Astrocyte (in vitro differentiated cells and primary cell): ENCODE results near the gene ZNF800. TPM values are rescaled to one million over a fixed set of nuclear protein-coding genes. Genes with fewer than 3 reads are reported as not detected.

Source experiments
- DNase-seq: peaks from one replicate; pipeline ENCODE4 v3.0.0-alpha.2; 2010; ENCODE audit warnings: low read depth
- FAIRE-seq: peaks from 2 replicates; lab custom pipeline; 2011; peaks lifted over from hg19 to GRCh38; lab: Jason Lieb, UNC
- H2AFZ ChIP-seq: 2 replicates; pipeline ENCODE4 v1.6.0; 2012; ENCODE audit warnings: low read depth, low read length, inconsistent platforms
- H3K27ac ChIP-seq: 2 replicates; pipeline ENCODE4 v1.5.1; 2011; ENCODE audit warnings: low read depth, low read length, inconsistent platforms
- H3K27me3 ChIP-seq: 2 replicates; pipeline ENCODE4 v1.6.0; 2011; ENCODE audit warnings: low read length, inconsistent platforms; ENCODE audit not compliant: insufficient read depth
- H3K36me3 ChIP-seq: 2 replicates; pipeline ENCODE4 v1.5.1; 2011; ENCODE audit warnings: low read length, inconsistent platforms; ENCODE audit not compliant: insufficient read depth
- H3K4me1 ChIP-seq: 2 replicates; pipeline ENCODE4 v1.5.1; 2011; ENCODE audit warnings: low read length, inconsistent platforms; ENCODE audit not compliant: insufficient read depth
- H3K4me2 ChIP-seq: 2 replicates; pipeline ENCODE4 v1.6.0; 2012; ENCODE audit warnings: low read length, inconsistent platforms
- H3K4me3 ChIP-seq: 2 replicates; pipeline ENCODE4 v1.5.1; 2011; ENCODE audit warnings: low read depth, mild to moderate bottlenecking, low read length, inconsistent platforms; ENCODE audit not compliant: insufficient read depth
- H3K79me2 ChIP-seq: 2 replicates; pipeline ENCODE4 v1.6.0; 2012; ENCODE audit warnings: mild to moderate bottlenecking, low read length, inconsistent platforms; ENCODE audit not compliant: insufficient read depth
- H3K9ac ChIP-seq: 2 replicates; pipeline ENCODE4 v1.6.0; 2012; ENCODE audit warnings: mild to moderate bottlenecking, low read length, inconsistent platforms
- H3K9me3 ChIP-seq: 2 replicates; pipeline ENCODE4 v1.5.1; 2012; ENCODE audit warnings: low read depth, mild to moderate bottlenecking, low read length, inconsistent platforms; ENCODE audit not compliant: insufficient read depth
- H4K20me1 ChIP-seq: 2 replicates; pipeline ENCODE4 v1.6.0; 2012; ENCODE audit warnings: low read length, inconsistent platforms; ENCODE audit not compliant: insufficient read depth
- H3K27ac Mint-ChIP-seq: one replicate; pipeline ENCODE4 v1.8.0; 2021; ENCODE audit warnings: mild to moderate bottlenecking, mixed read lengths; ENCODE audit not compliant: unreplicated experiment
- H3K27me3 Mint-ChIP-seq: one replicate; pipeline ENCODE4 v1.8.0; 2021; ENCODE audit warnings: low read depth, mixed read lengths; ENCODE audit not compliant: unreplicated experiment
- H3K36me3 Mint-ChIP-seq: one replicate; pipeline ENCODE4 v1.8.0; 2021; ENCODE audit warnings: low read depth, mixed read lengths; ENCODE audit not compliant: unreplicated experiment
- H3K4me1 Mint-ChIP-seq: one replicate; pipeline ENCODE4 v1.8.0; 2021; ENCODE audit warnings: low read depth, mixed read lengths; ENCODE audit not compliant: unreplicated experiment
- H3K4me3 Mint-ChIP-seq: one replicate; pipeline ENCODE4 v1.8.0; 2021; ENCODE audit warnings: mild to moderate bottlenecking, moderate library complexity, mixed read lengths; ENCODE audit not compliant: unreplicated experiment
- H3K9me3 Mint-ChIP-seq: one replicate; pipeline ENCODE4 v1.8.0; 2021; ENCODE audit warnings: mild to moderate bottlenecking, mixed read lengths; ENCODE audit not compliant: unreplicated experiment
- CTCF ChIP-seq: IDR thresholded peaks from 2 replicates; pipeline ENCODE4 v1.5.1; 2011; ENCODE audit warnings: low read depth, mild to moderate bottlenecking, inconsistent platforms, low read length, moderate library complexity; ENCODE audit not compliant: insufficient read depth
- EZH2 ChIP-seq: IDR thresholded peaks from 2 replicates; pipeline ENCODE4 v1.6.1; 2012; ENCODE audit warnings: mild to moderate bottlenecking, low read length, inconsistent platforms; ENCODE audit not compliant: insufficient read depth
- total RNA-seq: library from RNA; stranded (reverse); gene quantifications from 2 replicates; pipeline ENCODE4 v1.2.1, GENCODE V29; 2021

Gene ZNF800
- total RNA-seq, 1 donor from 2014 or later = 27.9 TPM

DNA sequence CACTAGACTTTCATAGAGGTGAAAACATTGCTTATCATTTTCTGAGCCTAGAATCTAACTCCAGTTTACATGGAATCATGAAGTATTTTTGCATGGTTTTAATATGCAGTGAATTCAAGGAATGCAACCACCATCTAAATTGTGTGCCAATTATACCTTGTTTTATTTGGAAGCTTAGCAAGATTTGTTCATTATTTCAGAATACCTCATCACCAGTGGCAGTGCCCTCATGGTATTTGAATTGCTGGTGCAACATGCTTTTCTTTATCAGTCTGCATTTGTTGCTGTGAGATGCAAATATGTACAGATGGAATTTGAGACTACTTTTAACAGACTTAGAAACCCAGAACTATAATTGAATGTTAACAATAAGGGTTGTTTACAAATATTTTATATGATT lies 18.7 kb upstream of the ZNF800 start:
- no peaks in the 10 kb centered on the region for H3K4me1 ChIP-seq
- H4K20me1 ChIP-seq = no peaks in the 10 kb centered on the region
- peaks cover 3% of the 10 kb centered on the region for H3K27me3 ChIP-seq
- Mint-ChIP-seq H3K4me3 (no peak overlapping the region), H3K36me3 (no peaks in the 10 kb centered on the region), H3K4me1 (peaks cover 2% of the 10 kb centered on the region), H3K9me3 (no peaks in the 10 kb centered on the region), H3K27me3 (peaks cover 9% of the 10 kb centered on the region), H3K27ac (no peak overlapping the region)
- no peaks in the 10 kb centered on the region for H3K79me2 ChIP-seq
- no peak overlapping the region for H2AFZ ChIP-seq
- DNase-seq (peak; percentile 2), FAIRE-seq (no peak)
- H3K4me3 ChIP-seq = no peak overlapping the region
- H3K9me3 ChIP-seq = no peaks in the 10 kb centered on the region
- no peaks in the 10 kb centered on the region for H3K36me3 ChIP-seq
- no peak overlapping the region for H3K9ac ChIP-seq
- H3K27ac ChIP-seq = no peak overlapping the region
- no peak overlapping the region for H3K4me2 ChIP-seq
- TF ChIP-seq EZH2 (no peak), CTCF (no peak)

DNA sequence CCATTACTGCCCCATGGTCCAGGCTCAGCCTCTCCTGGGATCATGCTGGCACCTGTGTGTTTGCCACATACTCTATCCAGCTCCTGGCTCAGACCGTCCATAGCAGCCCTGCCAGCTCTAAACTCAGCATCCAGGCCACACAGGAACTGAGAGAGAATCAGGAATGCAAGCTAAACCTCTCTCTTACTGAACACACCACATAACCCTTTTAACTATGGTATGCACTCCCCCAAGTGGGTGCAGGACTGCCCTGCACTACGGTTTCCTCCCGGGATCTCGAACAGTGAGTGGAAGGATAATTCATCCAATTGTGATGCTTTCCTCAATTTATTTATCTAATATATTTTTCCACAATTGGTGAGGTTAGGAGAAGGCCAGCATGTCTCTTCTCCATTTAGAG lies 17.1 kb upstream of the ZNF800 start:
- no peaks in the 10 kb centered on the region for H3K9me3 Mint-ChIP-seq
- DNase-seq = peak; percentile 6

More for the DNA sequence above, 17.1 kb upstream of the ZNF800 start:
- no peaks in the 10 kb centered on the region for H4K20me1 ChIP-seq
- no peak overlapping the region for H3K4me3 ChIP-seq
- no peak overlapping the region for H3K9ac ChIP-seq
- no peak overlapping the region for H3K27ac ChIP-seq
- no peak for TF ChIP-seq EZH2
- no peak for TF ChIP-seq CTCF
- H3K9me3 ChIP-seq = no peaks in the 10 kb centered on the region
- peaks cover 9% of the 10 kb centered on the region for H3K27me3 Mint-ChIP-seq
- H3K36me3 ChIP-seq = no peaks in the 10 kb centered on the region
- FAIRE-seq = no peak
- no peaks in the 10 kb centered on the region for H3K79me2 ChIP-seq
- H2AFZ ChIP-seq = no peak overlapping the region
- H3K36me3 Mint-ChIP-seq = no peaks in the 10 kb centered on the region
- H3K4me1 ChIP-seq = no peaks in the 10 kb centered on the region
- no peak overlapping the region for H3K27ac Mint-ChIP-seq
- H3K27me3 ChIP-seq = peaks cover 4% of the 10 kb centered on the region
- peaks cover 2% of the 10 kb centered on the region for H3K4me1 Mint-ChIP-seq
- no peak overlapping the region for H3K4me2 ChIP-seq
- H3K4me3 Mint-ChIP-seq = no peak overlapping the region
